ENCODE data around the gene FREM2. TPM values are rescaled to one million over a fixed set of nuclear protein-coding genes. Genes with fewer than 3 reads are reported as not detected.

The FREM2 gene
- total RNA-seq, 1 donor from 2014 or later = 2.8 TPM

GRCh38 chr13:38922170-38922569 is 235.3 kb downstream of the FREM2 start:
- no peak for DNase-seq (ENCODE audit: low read depth)
- Histone ChIP-seq H3K36me3 (ENCODE audit: insufficient read depth, low read length) (no peaks in the 10 kb centered on the region), H3K27me3 (ENCODE audit: insufficient read depth, low read length) (no peaks in the 10 kb centered on the region), H3K4me2 (ENCODE audit: low read length) (no peak overlapping the region), H3K4me1 (ENCODE audit: insufficient read depth, low read length) (no peaks in the 10 kb centered on the region), H3K4me3 (ENCODE audit: insufficient read depth, low read depth, low read length) (no peak overlapping the region), H3K9me3 (ENCODE audit: insufficient read depth, low read depth, low read length) (peaks cover 4% of the 10 kb centered on the region), H4K20me1 (ENCODE audit: insufficient read depth, low read length) (no peaks in the 10 kb centered on the region), H3K79me2 (ENCODE audit: insufficient read depth, low read length) (no peaks in the 10 kb centered on the region), H3K9ac (ENCODE audit: low read length) (no peak overlapping the region), H3K27ac (ENCODE audit: low read depth, low read length) (no peak overlapping the region), H2AFZ (ENCODE audit: low read depth, low read length) (no peak overlapping the region)
- no peak overlapping the region for H3K27ac Mint-ChIP-seq (ENCODE audit: unreplicated experiment)
- H3K36me3 Mint-ChIP-seq (ENCODE audit: low read depth, unreplicated experiment) = no peaks in the 10 kb centered on the region
- H3K4me1 Mint-ChIP-seq (ENCODE audit: low read depth, unreplicated experiment) = no peaks in the 10 kb centered on the region
- H3K9me3 Mint-ChIP-seq (ENCODE audit: unreplicated experiment) = no peaks in the 10 kb centered on the region
- no peaks in the 10 kb centered on the region for H3K27me3 Mint-ChIP-seq (ENCODE audit: low read depth, unreplicated experiment)
- FAIRE-seq = no peak
- no peak overlapping the region for H3K4me3 Mint-ChIP-seq (ENCODE audit: unreplicated experiment)
- TF ChIP-seq CTCF (IDR thresholded peaks at IDR 0.05; ENCODE audit: insufficient read depth, low read depth, low read length) (no peak), EZH2 (IDR thresholded peaks at IDR 0.05; ENCODE audit: insufficient read depth, low read length) (no peak)

GRCh38 chr13:38933786-38934185 is 246.9 kb downstream of the FREM2 start:
- H3K27me3 ChIP-seq (ENCODE audit: insufficient read depth, low read length) = no peaks in the 10 kb centered on the region
- H3K36me3 Mint-ChIP-seq (ENCODE audit: low read depth, unreplicated experiment) = no peaks in the 10 kb centered on the region
- FAIRE-seq = no peak
- no peaks in the 10 kb centered on the region for H3K4me1 ChIP-seq (ENCODE audit: insufficient read depth, low read length)
- no peaks in the 10 kb centered on the region for H3K27me3 Mint-ChIP-seq (ENCODE audit: low read depth, unreplicated experiment)
- no peaks in the 10 kb centered on the region for H3K9me3 Mint-ChIP-seq (ENCODE audit: unreplicated experiment)
- H3K27ac ChIP-seq (ENCODE audit: low read depth, low read length) = no peak overlapping the region
- no peak overlapping the region for H3K4me2 ChIP-seq (ENCODE audit: low read length)
- H3K9me3 ChIP-seq (ENCODE audit: insufficient read depth, low read depth, low read length) = no peaks in the 10 kb centered on the region
- no peaks in the 10 kb centered on the region for H3K36me3 ChIP-seq (ENCODE audit: insufficient read depth, low read length)
- TF ChIP-seq CTCF (IDR thresholded peaks at IDR 0.05; ENCODE audit: insufficient read depth, low read depth, low read length) (no peak), EZH2 (IDR thresholded peaks at IDR 0.05; ENCODE audit: insufficient read depth, low read length) (no peak)
- H3K79me2 ChIP-seq (ENCODE audit: insufficient read depth, low read length) = no peaks in the 10 kb centered on the region
- H3K9ac ChIP-seq (ENCODE audit: low read length) = no peak overlapping the region
- H4K20me1 ChIP-seq (ENCODE audit: insufficient read depth, low read length) = no peaks in the 10 kb centered on the region
- no peak for DNase-seq (ENCODE audit: low read depth)
- H3K4me3 Mint-ChIP-seq (ENCODE audit: unreplicated experiment) = no peak overlapping the region
- no peak overlapping the region for H2AFZ ChIP-seq (ENCODE audit: low read depth, low read length)
- H3K4me3 ChIP-seq (ENCODE audit: insufficient read depth, low read depth, low read length) = no peak overlapping the region
- H3K27ac Mint-ChIP-seq (ENCODE audit: unreplicated experiment) = no peak overlapping the region
- no peaks in the 10 kb centered on the region for H3K4me1 Mint-ChIP-seq (ENCODE audit: low read depth, unreplicated experiment)

All from astrocyte (in vitro differentiated cells and primary cell).